ENCODE results near the gene TRIP13. TPM values are rescaled to one million over a fixed set of nuclear protein-coding genes. Genes with fewer than 3 reads are reported as not detected.

The TRIP13 gene
- total RNA-seq, 1 experiment from 2014 or later: 42.6 TPM

DNA sequence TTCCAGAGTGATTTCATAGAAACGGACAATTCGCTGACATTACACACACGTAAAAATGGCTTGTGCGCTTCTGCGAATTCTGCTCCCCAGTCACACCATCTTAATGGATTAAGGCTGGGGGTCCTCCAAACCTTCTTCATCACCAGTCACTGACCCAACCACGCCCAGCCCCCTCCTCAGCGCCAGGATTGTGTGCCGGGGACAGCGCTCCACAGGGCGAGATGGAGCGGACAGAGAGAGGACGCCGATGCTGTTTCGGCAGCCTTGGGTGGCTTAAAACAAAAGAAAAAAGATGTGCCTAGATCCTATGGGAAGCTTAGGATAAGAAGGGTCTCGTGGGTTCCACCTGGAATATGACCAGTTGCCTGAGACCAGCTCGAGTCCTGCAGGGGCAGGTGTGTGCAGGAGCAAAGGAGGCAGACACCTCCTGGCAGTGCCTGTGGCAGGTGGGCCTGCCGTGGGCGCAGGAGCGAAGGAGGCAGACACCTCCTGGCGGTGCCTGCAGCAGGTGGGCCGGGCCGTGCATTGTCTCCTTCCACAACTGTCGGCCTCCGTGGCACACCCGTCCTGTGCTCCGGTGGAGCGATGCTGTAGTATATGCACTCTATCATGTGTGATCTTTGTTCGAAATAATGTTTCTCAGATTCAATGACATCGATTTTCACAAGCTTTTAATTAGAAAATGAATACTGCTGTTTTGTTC is 20.9 kb upstream of the TRIP13 start:
- peaks cover 53 to 99% (median 89%) of the 10 kb centered on the region in 3 experiments for H3K36me3 Mint-ChIP-seq (ENCODE audit: insufficient read depth in 1 of 3, low read depth in 3 of 3)
- WGBS (ENCODE audit: extremely low coverage, insufficient read length, low lambda C conversion rate): no CpG with 5 or more reads among the region's 29 CpGs

More for the DNA sequence above, 20.9 kb upstream of the TRIP13 start:
- no peaks in the 10 kb centered on the region for H3K27me3 Mint-ChIP-seq (ENCODE audit: low read depth)
- Histone ChIP-seq H3K4ac (ENCODE audit: low read depth, low read length) (no peak overlapping the region), H2BK12ac (ENCODE audit: insufficient read length, low read depth, low read length) (no peak overlapping the region), H2BK120ac (ENCODE audit: low read depth, low read length, poor library complexity, severe bottlenecking) (no peak overlapping the region), H3K18ac (ENCODE audit: insufficient read length, low read depth, low read length) (no peak overlapping the region), H3T11ph (ENCODE audit: low read length) (no peak overlapping the region), H2BK15ac (ENCODE audit: low read depth, low read length) (no peak overlapping the region), H3K9me3 (ENCODE audit: control insufficient read depth, low read depth, low read length) (no peaks in the 10 kb centered on the region), H4K91ac (ENCODE audit: insufficient read length, low read depth, low read length) (no peak overlapping the region), H3K23ac (ENCODE audit: insufficient read length, low read depth, low read length) (no peak overlapping the region), H2BK5ac (ENCODE audit: insufficient read length, low read length) (no peak overlapping the region), H4K5ac (ENCODE audit: insufficient read length, low read depth, low read length) (no peak overlapping the region), H4K8ac (replicated peaks; ENCODE audit: insufficient read length, low read depth, low read length) (no peak overlapping the region), H3K4me1 (ENCODE audit: insufficient read depth, low read length) (no peaks in the 10 kb centered on the region), H3K9ac (ENCODE audit: extremely low read depth, insufficient read length, low read length) (no peak overlapping the region), H3K23me2 (ENCODE audit: insufficient read length, low read depth, low read length, poor library complexity, severe bottlenecking) (no peaks in the 10 kb centered on the region), H3K4me2 (ENCODE audit: insufficient read depth, insufficient read length, low read length) (no peak overlapping the region), H2BK20ac (ENCODE audit: low read depth, low read length, poor library complexity, severe bottlenecking) (no peak overlapping the region), H3K27me3 (ENCODE audit: insufficient read depth, low read length) (no peaks in the 10 kb centered on the region), H3K27ac (ENCODE audit: insufficient read length, low read depth, low read length) (no peak overlapping the region), H2AFZ (ENCODE audit: low read length) (no peak overlapping the region), H4K20me1 (ENCODE audit: control insufficient read depth, insufficient read depth, insufficient read length) (no peaks in the 10 kb centered on the region), H3K79me2 (ENCODE audit: insufficient read depth, low read length) (no peaks in the 10 kb centered on the region), H3K56ac (ENCODE audit: insufficient read length, low read depth, low read length) (no peak overlapping the region), H2AK5ac (ENCODE audit: insufficient read length, low read length) (no peak overlapping the region), H3K14ac (ENCODE audit: insufficient read depth, low read length) (no peak overlapping the region), H3K79me1 (ENCODE audit: insufficient read depth, low read depth, low read length, poor library complexity, severe bottlenecking) (no peaks in the 10 kb centered on the region)
- no peak overlapping the region for H3K27ac Mint-ChIP-seq
- H3K9me3 Mint-ChIP-seq: no peaks in the 10 kb centered on the region
- peaks cover 0 to 3% of the 10 kb centered on the region in 2 experiments; a peak in 1 of 4 replicates for H3K4me1 Mint-ChIP-seq
- DNase-seq: no peak
- no peak overlapping the region for H3K4me3 Mint-ChIP-seq
- TF ChIP-seq, protein P1, sequence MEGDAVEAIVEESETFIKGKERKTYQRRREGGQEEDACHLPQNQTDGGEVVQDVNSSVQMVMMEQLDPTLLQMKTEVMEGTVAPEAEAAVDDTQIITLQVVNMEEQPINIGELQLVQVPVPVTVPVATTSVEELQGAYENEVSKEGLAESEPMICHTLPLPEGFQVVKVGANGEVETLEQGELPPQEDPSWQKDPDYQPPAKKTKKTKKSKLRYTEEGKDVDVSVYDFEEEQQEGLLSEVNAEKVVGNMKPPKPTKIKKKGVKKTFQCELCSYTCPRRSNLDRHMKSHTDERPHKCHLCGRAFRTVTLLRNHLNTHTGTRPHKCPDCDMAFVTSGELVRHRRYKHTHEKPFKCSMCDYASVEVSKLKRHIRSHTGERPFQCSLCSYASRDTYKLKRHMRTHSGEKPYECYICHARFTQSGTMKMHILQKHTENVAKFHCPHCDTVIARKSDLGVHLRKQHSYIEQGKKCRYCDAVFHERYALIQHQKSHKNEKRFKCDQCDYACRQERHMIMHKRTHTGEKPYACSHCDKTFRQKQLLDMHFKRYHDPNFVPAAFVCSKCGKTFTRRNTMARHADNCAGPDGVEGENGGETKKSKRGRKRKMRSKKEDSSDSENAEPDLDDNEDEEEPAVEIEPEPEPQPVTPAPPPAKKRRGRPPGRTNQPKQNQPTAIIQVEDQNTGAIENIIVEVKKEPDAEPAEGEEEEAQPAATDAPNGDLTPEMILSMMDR (conservative IDR thresholded peaks at IDR 0.05): no peak

Measured in H9 (cell line).